ENCODE data around the gene CDK9.
"Not testable (repeated sequence)": the region's sequence is repeated elsewhere in the genome, so short reads cannot be mapped to it uniquely, and the experiment has no call there.

Gene CDK9

GRCh38 chr9:127832248-127832647, 46.4 kb downstream of the CDK9 start:
- H3K4me2 ChIP-seq (ENCODE audit: low read depth, low read length, poor library complexity, severe bottlenecking) = no peak overlapping the region
- H3K27me3 ChIP-seq (ENCODE audit: low read length) = no peaks in the 10 kb centered on the region
- TF ChIP-seq, protein P1, sequence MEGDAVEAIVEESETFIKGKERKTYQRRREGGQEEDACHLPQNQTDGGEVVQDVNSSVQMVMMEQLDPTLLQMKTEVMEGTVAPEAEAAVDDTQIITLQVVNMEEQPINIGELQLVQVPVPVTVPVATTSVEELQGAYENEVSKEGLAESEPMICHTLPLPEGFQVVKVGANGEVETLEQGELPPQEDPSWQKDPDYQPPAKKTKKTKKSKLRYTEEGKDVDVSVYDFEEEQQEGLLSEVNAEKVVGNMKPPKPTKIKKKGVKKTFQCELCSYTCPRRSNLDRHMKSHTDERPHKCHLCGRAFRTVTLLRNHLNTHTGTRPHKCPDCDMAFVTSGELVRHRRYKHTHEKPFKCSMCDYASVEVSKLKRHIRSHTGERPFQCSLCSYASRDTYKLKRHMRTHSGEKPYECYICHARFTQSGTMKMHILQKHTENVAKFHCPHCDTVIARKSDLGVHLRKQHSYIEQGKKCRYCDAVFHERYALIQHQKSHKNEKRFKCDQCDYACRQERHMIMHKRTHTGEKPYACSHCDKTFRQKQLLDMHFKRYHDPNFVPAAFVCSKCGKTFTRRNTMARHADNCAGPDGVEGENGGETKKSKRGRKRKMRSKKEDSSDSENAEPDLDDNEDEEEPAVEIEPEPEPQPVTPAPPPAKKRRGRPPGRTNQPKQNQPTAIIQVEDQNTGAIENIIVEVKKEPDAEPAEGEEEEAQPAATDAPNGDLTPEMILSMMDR (IDR thresholded peaks at IDR 0.05; ENCODE audit: insufficient read depth, low read length, poor library complexity, severe bottlenecking) = no peak
- TF ChIP-seq EZH2phosphoT487 (conservative IDR thresholded peaks at IDR 0.05; ENCODE audit: low read length) = no peak
- H3F3A ChIP-seq (ENCODE audit: insufficient read depth) = no peaks in the 10 kb centered on the region
- H3K9me2 ChIP-seq (replicated peaks; ENCODE audit: insufficient read depth, low read length) = no peaks in the 10 kb centered on the region
- H3K27ac ChIP-seq (ENCODE audit: low read depth, low read length) = no peak overlapping the region
- no peaks in the 10 kb centered on the region for H4K20me1 ChIP-seq (ENCODE audit: low read depth, low read length)
- H3K4me3 ChIP-seq (ENCODE audit: insufficient read depth, low read length, poor library complexity, severe bottlenecking) = no peak overlapping the region
- no peak overlapping the region for H3K9ac ChIP-seq (ENCODE audit: low read length)
- no peak overlapping the region for H2AFZ ChIP-seq (ENCODE audit: low read depth, low read length, severe bottlenecking)
- H3K9me3 ChIP-seq (ENCODE audit: insufficient read depth, low read length) = no peaks in the 10 kb centered on the region
- H3K36me3 ChIP-seq (ENCODE audit: low read length) = no peaks in the 10 kb centered on the region
- H3K79me2 ChIP-seq (ENCODE audit: insufficient read depth, low read length) = no peaks in the 10 kb centered on the region

GRCh38 chr9:127833555-127833954, 47.7 kb downstream of the CDK9 start:
- H3K9me2 ChIP-seq (replicated peaks; ENCODE audit: insufficient read depth, low read length) = no peaks in the 10 kb centered on the region
- H4K20me1 ChIP-seq (ENCODE audit: low read depth, low read length) = no peaks in the 10 kb centered on the region
- no peaks in the 10 kb centered on the region for H3K9me3 ChIP-seq (ENCODE audit: insufficient read depth, low read length)
- no peak overlapping the region for H3K27ac ChIP-seq (ENCODE audit: low read depth, low read length)
- no peaks in the 10 kb centered on the region for H3K79me2 ChIP-seq (ENCODE audit: insufficient read depth, low read length)
- no peak overlapping the region for H2AFZ ChIP-seq (ENCODE audit: low read depth, low read length, severe bottlenecking)
- no peak overlapping the region for H3K4me3 ChIP-seq (ENCODE audit: insufficient read depth, low read length, poor library complexity, severe bottlenecking)
- no peaks in the 10 kb centered on the region for H3K36me3 ChIP-seq (ENCODE audit: low read length)
- no peaks in the 10 kb centered on the region for H3K27me3 ChIP-seq (ENCODE audit: low read length)
- H3F3A ChIP-seq (ENCODE audit: insufficient read depth) = no peaks in the 10 kb centered on the region
- no peak overlapping the region for H3K4me2 ChIP-seq (ENCODE audit: low read depth, low read length, poor library complexity, severe bottlenecking)
- H3K9ac ChIP-seq (ENCODE audit: low read length) = no peak overlapping the region
- TF ChIP-seq, protein P1 (IDR thresholded peaks at IDR 0.05; ENCODE audit: insufficient read depth, low read length, poor library complexity, severe bottlenecking) = no peak
- TF ChIP-seq EZH2phosphoT487 (conservative IDR thresholded peaks at IDR 0.05; ENCODE audit: low read length) = no peak

DNA sequence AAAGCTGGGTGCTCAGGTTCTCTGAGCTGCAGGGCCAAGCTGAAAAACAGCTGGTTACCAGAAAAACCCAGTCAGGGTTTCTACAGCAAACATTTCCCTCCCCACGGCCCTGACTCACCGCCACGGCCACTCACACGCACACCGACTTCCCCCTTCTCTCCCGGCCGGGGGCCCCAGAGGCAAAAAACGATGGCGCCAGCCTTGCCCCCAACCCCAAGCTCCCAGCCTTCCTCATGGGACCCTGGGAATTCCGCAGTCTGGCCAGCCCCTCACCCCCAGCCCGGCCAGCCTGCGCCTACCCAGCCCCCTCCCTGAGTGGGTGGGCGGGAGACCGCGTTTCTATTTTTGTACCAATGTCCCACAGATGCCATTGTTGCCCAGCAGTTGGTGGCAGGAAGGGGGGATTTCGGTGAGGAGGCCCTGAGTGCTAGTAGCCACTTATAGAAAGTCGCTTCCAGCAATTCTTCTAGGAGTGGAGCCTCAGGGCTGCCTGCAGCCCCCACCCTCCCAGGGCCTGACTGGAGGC, 50.2 kb downstream of the CDK9 start:
- no peaks in the 10 kb centered on the region for H3K36me3 ChIP-seq (ENCODE audit: low read length)
- no peak overlapping the region for H3K4me2 ChIP-seq (ENCODE audit: low read depth, low read length, poor library complexity, severe bottlenecking)
- H3K27me3 ChIP-seq (ENCODE audit: low read length) = no peaks in the 10 kb centered on the region
- no peaks in the 10 kb centered on the region for H3K9me3 ChIP-seq (ENCODE audit: insufficient read depth, low read length)
- no peaks in the 10 kb centered on the region for H3K79me2 ChIP-seq (ENCODE audit: insufficient read depth, low read length)
- no peaks in the 10 kb centered on the region for H4K20me1 ChIP-seq (ENCODE audit: low read depth, low read length)
- no peak overlapping the region for H2AFZ ChIP-seq (ENCODE audit: low read depth, low read length, severe bottlenecking)
- H3F3A ChIP-seq (ENCODE audit: insufficient read depth) = no peaks in the 10 kb centered on the region
- no peak overlapping the region for H3K4me3 ChIP-seq (ENCODE audit: insufficient read depth, low read length, poor library complexity, severe bottlenecking)
- H3K9me2 ChIP-seq (replicated peaks; ENCODE audit: insufficient read depth, low read length) = no peaks in the 10 kb centered on the region
- no peak overlapping the region for H3K9ac ChIP-seq (ENCODE audit: low read length)
- H3K27ac ChIP-seq (ENCODE audit: low read depth, low read length) = no peak overlapping the region
- TF ChIP-seq, protein P1 (IDR thresholded peaks at IDR 0.05; ENCODE audit: insufficient read depth, low read length, poor library complexity, severe bottlenecking) = no peak
- TF ChIP-seq EZH2phosphoT487 (conservative IDR thresholded peaks at IDR 0.05; ENCODE audit: low read length) = no peak

DNA sequence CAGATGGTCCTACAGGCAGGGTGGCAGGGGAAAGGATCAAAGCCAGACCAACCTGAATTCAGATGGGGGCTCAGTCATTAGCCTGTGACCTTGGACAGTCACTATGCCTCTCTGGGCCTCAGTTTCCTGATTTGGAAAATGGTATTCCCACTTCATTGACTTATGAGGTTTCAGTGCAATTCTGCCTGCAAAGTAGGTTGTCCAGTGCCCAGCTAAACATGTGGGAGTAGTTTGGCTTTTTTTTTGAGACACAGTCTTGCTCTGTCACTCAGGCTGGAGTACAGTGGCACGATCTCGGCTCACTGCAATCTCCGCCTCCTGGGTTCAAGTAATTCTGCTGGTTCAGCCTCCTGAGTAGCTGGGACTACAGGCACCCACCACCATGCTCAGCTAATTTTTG, 50.7 kb downstream of the CDK9 start:
- not testable (repeated sequence) for H3F3A ChIP-seq (ENCODE audit: insufficient read depth); H3K4me2 ChIP-seq (ENCODE audit: low read depth, low read length, poor library complexity, severe bottlenecking); H2AFZ ChIP-seq (ENCODE audit: low read depth, low read length, severe bottlenecking); H3K4me3 ChIP-seq (ENCODE audit: insufficient read depth, low read length, poor library complexity, severe bottlenecking); H3K9me3 ChIP-seq (ENCODE audit: insufficient read depth, low read length); H4K20me1 ChIP-seq (ENCODE audit: low read depth, low read length); H3K27ac ChIP-seq (ENCODE audit: low read depth, low read length); H3K9ac ChIP-seq (ENCODE audit: low read length); H3K27me3 ChIP-seq (ENCODE audit: low read length); H3K9me2 ChIP-seq (replicated peaks; ENCODE audit: insufficient read depth, low read length); H3K79me2 ChIP-seq (ENCODE audit: insufficient read depth, low read length); H3K36me3 ChIP-seq (ENCODE audit: low read length)

All from SU-DHL-6 (cell line).